Measurements from ENCODE around the gene SPOCK3. TPM values are rescaled to one million over a fixed set of nuclear protein-coding genes. Genes with fewer than 3 reads are reported as not detected.

SPOCK3 gene
- polyA plus RNA-seq, 1 experiment: not detected

DNA sequence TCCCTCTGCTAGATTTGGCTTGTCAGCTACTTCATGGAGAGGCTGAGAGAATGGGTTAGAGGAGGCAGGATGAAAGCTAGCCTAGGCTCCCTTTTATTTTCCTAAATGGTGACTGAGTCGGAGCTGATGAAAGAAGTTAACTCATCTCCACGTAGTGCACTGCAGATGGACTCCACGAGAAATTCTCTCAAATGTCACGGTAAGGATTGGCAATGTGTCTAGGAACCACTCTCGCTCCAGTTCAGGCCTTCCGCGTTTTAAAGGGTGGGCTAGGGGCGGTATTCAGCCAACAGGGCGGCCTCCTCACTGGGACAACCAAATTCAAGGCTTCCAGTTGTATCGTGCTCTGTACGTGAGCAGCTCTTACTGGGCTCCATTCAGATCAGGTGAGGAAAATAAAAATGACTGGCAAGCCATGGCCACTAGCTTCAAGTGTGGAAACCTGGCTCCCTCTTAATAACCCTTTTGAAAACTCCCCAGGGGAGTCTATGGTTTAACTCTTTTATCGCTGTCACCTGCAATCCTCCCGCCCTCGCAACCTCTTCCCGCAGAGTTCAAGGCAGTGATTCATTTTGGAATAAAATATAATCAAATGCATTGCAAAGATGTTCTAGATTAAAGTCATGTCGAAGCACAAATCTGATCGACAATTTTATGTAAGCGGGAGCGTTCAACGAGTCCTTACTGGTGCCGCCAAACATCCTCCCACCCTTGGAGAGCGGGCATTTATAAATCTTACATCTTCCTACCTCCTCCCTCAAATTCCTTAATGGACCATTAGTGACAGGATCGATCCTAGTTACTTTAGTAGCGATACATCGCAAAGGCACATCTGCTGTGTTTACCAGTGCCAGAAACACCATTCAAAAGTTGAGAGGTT is 1.2 kb downstream of the SPOCK3 start:
- POLR2A ChIA-PET: no interaction called here
- no peak for DNase-seq (ENCODE audit: low read depth, low spot score)
- TF ChIP-seq, protein P1, sequence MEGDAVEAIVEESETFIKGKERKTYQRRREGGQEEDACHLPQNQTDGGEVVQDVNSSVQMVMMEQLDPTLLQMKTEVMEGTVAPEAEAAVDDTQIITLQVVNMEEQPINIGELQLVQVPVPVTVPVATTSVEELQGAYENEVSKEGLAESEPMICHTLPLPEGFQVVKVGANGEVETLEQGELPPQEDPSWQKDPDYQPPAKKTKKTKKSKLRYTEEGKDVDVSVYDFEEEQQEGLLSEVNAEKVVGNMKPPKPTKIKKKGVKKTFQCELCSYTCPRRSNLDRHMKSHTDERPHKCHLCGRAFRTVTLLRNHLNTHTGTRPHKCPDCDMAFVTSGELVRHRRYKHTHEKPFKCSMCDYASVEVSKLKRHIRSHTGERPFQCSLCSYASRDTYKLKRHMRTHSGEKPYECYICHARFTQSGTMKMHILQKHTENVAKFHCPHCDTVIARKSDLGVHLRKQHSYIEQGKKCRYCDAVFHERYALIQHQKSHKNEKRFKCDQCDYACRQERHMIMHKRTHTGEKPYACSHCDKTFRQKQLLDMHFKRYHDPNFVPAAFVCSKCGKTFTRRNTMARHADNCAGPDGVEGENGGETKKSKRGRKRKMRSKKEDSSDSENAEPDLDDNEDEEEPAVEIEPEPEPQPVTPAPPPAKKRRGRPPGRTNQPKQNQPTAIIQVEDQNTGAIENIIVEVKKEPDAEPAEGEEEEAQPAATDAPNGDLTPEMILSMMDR (IDR thresholded peaks at IDR 0.05; ENCODE audit: low read depth, low read length): no peak
- H3K27me3 ChIP-seq (ENCODE audit: control insufficient read depth, insufficient read depth, low read length): peaks cover 8% of the 10 kb centered on the region
- H3K9me3 ChIP-seq (ENCODE audit: control insufficient read depth, insufficient read depth, low read length): no peaks in the 10 kb centered on the region; the same call in 1 of the 2 replicates
- H3K4me3 ChIP-seq (ENCODE audit: low read depth, low read length): no peak overlapping the region
- CTCF ChIA-PET: no interaction called here
- H3K27ac ChIP-seq (ENCODE audit: low read depth, low read length): no peak overlapping the region

DNA sequence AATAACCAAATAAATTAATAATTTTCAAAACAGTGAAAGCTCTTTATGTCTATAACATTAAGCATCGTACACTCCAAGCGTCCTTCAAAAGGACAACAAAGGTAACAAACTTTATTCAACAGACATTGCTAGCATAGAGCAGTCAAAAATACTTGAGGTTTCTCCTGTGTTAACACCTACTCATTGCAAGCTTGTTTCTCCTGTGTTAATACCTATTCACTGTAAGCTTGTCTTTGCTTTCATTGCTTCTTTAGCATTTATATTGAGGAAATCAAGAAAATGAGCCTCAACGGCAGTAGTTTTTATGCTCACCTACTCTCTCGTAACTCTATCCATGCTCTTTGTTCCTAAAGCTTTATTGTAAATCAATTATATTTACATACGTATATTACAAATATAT is 3.5 kb downstream of the SPOCK3 start:
- Histone ChIP-seq H3K9me3 (ENCODE audit: control insufficient read depth, insufficient read depth, low read length) (no peaks in the 10 kb centered on the region; the same call in 1 of the 2 replicates), H3K27me3 (ENCODE audit: control insufficient read depth, insufficient read depth, low read length) (peaks cover 8% of the 10 kb centered on the region), H3K27ac (ENCODE audit: low read depth, low read length) (no peak overlapping the region), H3K4me3 (ENCODE audit: low read depth, low read length) (no peak overlapping the region)
- TF ChIP-seq, protein P1 (IDR thresholded peaks at IDR 0.05; ENCODE audit: low read depth, low read length): no peak
- no peak for DNase-seq (ENCODE audit: low read depth, low spot score)
- POLR2A ChIA-PET: no interaction called here
- CTCF ChIA-PET: no interaction called here

DNA sequence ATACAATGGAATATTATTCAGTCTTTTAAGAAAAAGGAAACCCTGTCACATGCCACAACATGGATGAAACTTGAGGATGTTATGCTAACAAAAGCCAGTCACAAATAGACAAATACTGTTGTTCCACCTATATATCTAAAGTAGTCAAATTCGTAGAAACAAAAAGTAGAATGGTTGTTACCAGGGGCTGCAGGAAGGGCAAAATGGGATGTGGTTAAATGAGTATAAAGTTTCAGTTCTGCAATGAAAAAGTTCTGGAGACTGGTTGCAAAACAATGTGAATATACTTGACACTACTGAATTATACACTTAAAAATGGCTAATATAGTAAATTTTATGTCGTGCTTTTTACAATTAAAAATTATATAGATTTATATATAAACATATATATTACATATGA is 12.2 kb downstream of the SPOCK3 start:
- CTCF ChIA-PET: no interaction called here

DNA sequence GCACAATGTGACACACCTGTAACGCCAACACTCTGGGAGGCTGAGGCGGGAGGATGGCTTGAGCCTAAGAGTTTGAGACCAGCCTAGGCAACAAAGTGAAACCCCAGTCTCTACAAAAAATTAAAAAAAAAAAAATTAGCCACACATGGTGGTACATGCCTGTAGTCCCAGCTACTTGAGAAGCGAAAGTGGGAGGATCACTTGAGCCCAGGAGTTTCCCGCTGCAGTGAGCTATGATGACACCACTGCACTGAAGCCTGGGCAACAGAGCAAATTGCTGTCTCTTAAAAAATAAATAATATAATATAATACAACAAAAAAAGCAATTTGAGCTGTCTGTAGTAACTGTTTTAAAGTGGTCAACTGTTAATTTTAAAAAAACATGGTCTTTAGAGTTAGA is 13.2 kb downstream of the SPOCK3 start:
- Histone ChIP-seq H3K4me3 (ENCODE audit: low read depth, low read length) (no peak overlapping the region), H3K27ac (ENCODE audit: low read depth, low read length) (no peak overlapping the region), H3K9me3 (ENCODE audit: control insufficient read depth, insufficient read depth, low read length) (no peaks in the 10 kb centered on the region), H3K27me3 (ENCODE audit: control insufficient read depth, insufficient read depth, low read length) (no peaks in the 10 kb centered on the region)
- POLR2A ChIA-PET: no interaction called here
- TF ChIP-seq, protein P1 (IDR thresholded peaks at IDR 0.05; ENCODE audit: low read depth, low read length): no peak
- CTCF ChIA-PET: no interaction called here
- DNase-seq (ENCODE audit: low read depth, low spot score): no peak

More for the DNA sequence above, 12.2 kb downstream of the SPOCK3 start:
- no peak for DNase-seq (ENCODE audit: low read depth, low spot score)
- H3K27me3 ChIP-seq (ENCODE audit: control insufficient read depth, insufficient read depth, low read length): no peaks in the 10 kb centered on the region
- H3K4me3 ChIP-seq (ENCODE audit: low read depth, low read length): no peak overlapping the region
- POLR2A ChIA-PET: no interaction called here
- TF ChIP-seq, protein P1 (IDR thresholded peaks at IDR 0.05; ENCODE audit: low read depth, low read length): no peak
- H3K27ac ChIP-seq (ENCODE audit: low read depth, low read length): no peak overlapping the region
- no peaks in the 10 kb centered on the region for H3K9me3 ChIP-seq (ENCODE audit: control insufficient read depth, insufficient read depth, low read length)

DNA sequence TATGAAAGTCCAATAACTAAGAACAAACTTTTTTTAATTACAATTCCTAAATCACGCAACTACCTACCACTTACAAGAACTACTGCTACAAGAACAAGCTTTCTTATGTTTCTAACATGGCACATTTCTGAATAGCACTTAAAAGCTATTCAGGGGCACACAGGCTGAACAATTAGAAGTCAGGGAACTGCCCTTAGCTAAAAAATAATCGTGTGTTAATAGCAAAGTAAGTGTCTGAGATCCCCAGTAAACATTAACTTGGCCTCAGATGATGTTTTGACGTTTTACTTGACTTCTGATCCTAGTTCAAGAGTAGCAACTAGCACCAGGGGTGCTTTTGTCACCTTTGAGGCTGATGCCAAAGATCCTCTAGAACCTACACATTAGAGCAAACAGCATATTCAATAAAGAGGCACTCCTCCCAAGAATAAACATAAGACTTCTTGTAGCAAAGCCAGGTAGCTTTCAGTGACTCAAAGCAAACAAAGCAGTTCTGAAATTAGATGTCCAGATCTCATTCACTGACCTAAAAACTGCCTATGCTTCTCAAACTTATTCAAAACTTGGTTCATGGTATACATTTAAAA is 16.2 kb downstream of the SPOCK3 start:
- TF ChIP-seq, protein P1 (IDR thresholded peaks at IDR 0.05; ENCODE audit: low read depth, low read length): no peak
- Histone ChIP-seq H3K9me3 (ENCODE audit: control insufficient read depth, insufficient read depth, low read length) (no peaks in the 10 kb centered on the region), H3K27ac (ENCODE audit: low read depth, low read length) (no peak overlapping the region), H3K27me3 (ENCODE audit: control insufficient read depth, insufficient read depth, low read length) (no peaks in the 10 kb centered on the region), H3K4me3 (ENCODE audit: low read depth, low read length) (no peak overlapping the region)
- POLR2A ChIA-PET: no interaction called here
- CTCF ChIA-PET: no interaction called here
- no peak for DNase-seq (ENCODE audit: low read depth, low spot score)

Data from AG04450 (cell line).